Loucy (cell line): Measurements from ENCODE around the gene PROC.

Source experiments
- CTCF ChIP-seq: fragments of 200-600 bp; sonication (generic); conservative IDR thresholded peaks from 2 replicates; pipeline ENCODE4 v1.5.1; 2014; ENCODE audit warnings: mild to moderate bottlenecking, antibody characterized with exemption, low read length
- EZH2phosphoT487 ChIP-seq: fragments of 200-600 bp; IDR thresholded peaks from 2 replicates; pipeline ENCODE4 v1.6.1; 2018; ENCODE audit warnings: antibody characterized with exemption, mild to moderate bottlenecking, moderate library complexity, borderline replicate concordance

DNA sequence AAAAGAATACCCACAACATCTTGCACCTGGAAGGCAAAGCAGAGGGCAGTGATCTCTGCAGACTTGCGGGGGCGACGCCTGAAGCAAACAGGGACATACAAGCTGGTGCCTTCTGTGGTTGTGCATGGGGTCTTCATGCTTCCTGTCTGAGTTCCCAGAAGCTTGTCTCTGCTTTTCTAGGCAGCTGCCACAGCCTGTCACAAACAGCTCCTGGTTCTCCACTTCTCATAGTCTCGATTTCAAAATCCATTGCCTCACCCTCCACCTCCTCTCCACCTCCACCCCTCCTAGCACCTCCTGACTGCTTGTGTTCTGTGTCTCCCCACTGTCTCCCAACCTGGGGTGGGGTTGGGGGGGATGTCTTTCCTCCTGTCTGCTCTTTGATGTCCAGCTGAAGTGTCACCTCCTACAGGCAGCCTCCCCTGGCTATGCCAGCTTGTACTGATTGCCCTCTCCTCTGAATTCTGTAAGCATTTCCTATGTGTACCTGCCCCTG lies 1.7 kb upstream of the PROC start:
- TF ChIP-seq CTCF (no peak), EZH2phosphoT487 (no peak)
